GM15510 (cell line): Measurements from ENCODE around the gene SLC25A13.

Experiments used
- POLR2A ChIP-seq: IDR thresholded peaks from 3 replicates; pipeline ENCODE4 v1.6.1; 2011; ENCODE audit warnings: borderline replicate concordance; ENCODE audit not compliant: insufficient read length; ENCODE audit errors: extremely low read depth

Gene SLC25A13

DNA sequence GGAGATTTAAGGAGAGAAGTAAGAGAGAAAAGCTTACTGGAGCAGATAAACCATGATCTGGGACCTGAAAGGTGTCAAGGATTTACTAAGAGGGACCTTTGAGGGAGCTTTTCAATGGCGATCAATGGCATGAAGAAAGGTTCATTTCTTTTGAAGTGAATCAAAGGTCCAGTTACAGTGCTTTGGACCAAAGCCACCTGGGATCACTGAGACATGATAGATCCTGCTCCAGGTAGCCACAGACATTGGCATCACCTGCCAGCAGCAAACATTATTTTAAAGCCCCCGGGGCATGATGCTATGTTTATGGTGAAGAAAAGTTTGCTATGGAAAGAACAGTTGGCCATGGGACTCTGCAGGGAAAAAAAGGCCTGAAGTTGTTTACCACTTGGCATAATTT, 109.4 kb downstream of the SLC25A13 start:
- TF ChIP-seq POLR2A: no peak

DNA sequence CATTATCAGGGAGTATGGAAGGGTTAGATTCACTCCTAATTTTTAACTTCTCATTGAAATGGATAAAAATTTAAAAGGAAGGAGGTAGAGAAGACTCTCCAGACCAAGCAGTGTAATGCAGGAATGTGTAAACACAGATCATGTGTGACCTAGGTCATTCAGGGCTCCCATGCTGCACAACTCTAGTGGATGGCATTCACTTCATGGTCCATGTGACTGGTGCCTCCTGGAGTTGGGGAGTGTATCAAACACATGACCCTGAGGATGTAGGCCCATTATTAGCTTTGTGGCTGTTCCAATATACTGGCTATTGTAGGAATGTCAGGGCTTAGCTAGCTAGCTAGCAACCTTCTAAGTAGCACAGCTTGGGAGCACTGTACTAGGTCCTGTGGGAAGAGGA, 109.9 kb downstream of the SLC25A13 start:
- no peak for TF ChIP-seq POLR2A

- TF ChIP-seq POLR2A: no peak
Observed at GRCh38 chr7:96205665-96206064, 116.2 kb downstream of the SLC25A13 start.

DNA sequence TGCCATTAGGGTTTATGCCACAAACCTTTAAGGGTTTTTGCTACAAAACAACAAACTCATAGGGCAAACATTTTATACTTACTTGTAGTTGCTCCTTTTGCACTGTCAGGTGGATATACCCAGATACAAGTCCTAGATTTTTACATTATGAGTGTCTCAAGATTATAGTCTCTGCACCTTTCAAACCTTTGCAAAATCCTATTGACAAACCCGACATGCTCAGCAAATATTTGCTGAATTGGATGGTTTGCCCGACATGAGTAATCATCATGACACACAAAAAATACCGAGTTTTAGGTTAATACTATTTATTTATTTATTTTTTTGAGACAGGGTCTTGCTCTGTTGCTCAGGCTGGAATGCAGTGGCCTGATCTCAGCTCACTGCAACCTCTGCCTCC, 117.3 kb downstream of the SLC25A13 start:
- no peak for TF ChIP-seq POLR2A

DNA sequence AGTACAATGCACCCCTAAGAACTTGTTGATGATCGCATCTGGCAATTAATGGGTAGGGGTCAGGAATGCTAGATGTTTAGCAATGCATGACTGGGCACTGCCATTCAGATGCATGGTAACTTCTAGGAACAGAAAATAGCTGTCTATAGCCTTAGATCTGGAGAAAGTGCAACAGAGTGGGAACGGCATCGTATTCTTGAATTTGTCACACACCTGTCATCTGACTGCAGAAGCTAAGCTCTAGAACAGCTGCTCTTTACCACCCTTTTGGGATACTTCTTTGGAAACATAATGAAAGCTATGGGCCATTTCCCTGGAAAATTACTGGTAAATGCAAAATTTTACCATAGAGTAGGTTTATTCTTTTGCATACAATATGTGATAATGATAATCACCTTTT, 118.1 kb downstream of the SLC25A13 start:
- TF ChIP-seq POLR2A: no peak

DNA sequence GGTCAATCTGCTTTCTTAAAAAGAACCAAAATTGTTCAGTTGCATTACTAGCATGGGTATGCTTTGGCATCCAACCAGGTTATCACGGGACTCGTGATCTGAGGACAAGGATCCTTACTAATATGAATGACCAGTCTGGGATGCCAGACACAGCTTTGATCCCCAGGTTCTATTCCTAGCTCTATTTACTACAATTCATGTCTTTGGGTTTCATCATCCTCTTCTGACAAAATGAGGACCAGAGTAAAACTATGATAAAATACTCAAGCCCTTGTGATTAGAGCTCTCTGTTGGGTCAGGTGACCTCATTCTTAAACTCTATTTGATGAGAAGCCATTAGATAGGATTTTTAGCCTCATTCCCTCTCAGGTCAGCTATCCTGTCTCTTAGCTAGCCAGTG, 119.8 kb downstream of the SLC25A13 start:
- TF ChIP-seq POLR2A: no peak

- TF ChIP-seq POLR2A: no peak
Observed at GRCh38 chr7:96200740-96201139, 121.2 kb downstream of the SLC25A13 start.

GRCh38 chr7:96199421-96199820, 122.5 kb downstream of the SLC25A13 start:
- no peak for TF ChIP-seq POLR2A

- no peak for TF ChIP-seq POLR2A
Observed at GRCh38 chr7:96198047-96198636, 123.8 kb downstream of the SLC25A13 start.

- no peak for TF ChIP-seq POLR2A
Observed at GRCh38 chr7:96196676-96197075, 125.2 kb downstream of the SLC25A13 start.

DNA sequence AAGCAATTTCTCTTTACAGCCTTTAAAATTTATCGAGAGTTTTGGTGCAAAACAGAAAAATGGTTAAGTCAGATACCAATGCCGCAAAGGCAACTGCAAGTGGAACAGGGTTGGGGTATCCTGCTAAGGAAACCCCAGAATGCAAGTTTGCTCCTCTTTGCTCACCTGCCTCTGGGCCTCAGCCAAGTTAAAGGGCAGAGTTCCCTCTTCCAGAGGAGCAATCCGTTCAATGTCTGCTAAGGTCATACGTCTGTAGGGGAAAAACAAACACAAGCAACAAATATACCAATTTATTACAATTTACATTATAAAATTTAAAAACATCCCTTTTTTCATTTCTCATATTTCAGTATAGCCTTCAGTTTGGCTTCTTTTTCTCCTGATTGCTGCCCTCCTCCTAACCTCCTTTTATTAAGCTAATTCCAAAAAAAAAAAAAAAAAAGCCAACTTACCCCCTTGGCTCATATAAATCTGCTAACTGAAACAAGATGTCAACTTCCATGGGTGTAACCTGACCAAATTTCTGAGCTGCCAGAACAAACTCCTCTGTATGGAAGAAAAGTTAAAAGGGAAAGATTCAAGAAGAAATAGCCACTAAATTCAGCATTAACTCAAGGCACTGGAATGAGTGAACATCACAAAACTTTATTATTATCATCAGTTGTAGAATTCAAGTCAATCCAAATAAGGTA, 132.6 kb downstream of the SLC25A13 start:
- no peak for TF ChIP-seq POLR2A

DNA sequence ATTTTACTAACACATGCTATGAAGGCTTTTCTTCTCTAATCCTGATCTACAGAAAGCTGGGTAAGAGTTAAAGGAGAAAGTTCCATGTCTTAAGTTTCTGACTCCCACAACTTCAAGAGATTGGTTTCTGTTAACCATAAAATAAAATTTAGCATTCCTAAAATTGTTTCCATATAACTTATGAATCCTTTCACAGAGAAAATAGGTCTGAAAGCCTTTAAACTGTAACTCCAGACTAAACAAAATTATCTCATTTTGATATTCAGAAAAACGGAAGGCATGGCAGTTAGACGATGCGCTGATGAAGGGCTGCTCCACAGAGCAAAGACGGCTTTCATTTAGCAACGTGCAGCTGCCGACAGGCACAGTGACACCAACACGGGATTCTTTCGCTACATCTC, 133.3 kb downstream of the SLC25A13 start:
- no peak for TF ChIP-seq POLR2A

GRCh38 chr7:96188174-96188581, 133.7 kb downstream of the SLC25A13 start:
- TF ChIP-seq POLR2A: no peak

GRCh38 chr7:96187735-96188134, 134.2 kb downstream of the SLC25A13 start:
- TF ChIP-seq POLR2A: no peak

- TF ChIP-seq POLR2A: no peak
Observed at GRCh38 chr7:96184783-96185182, 137.1 kb downstream of the SLC25A13 start.

- TF ChIP-seq POLR2A: no peak
Observed at GRCh38 chr7:96183163-96183670, 138.7 kb downstream of the SLC25A13 start.
